ENCODE measurements around the gene SLC6A12.

SLC6A12 gene

DNA sequence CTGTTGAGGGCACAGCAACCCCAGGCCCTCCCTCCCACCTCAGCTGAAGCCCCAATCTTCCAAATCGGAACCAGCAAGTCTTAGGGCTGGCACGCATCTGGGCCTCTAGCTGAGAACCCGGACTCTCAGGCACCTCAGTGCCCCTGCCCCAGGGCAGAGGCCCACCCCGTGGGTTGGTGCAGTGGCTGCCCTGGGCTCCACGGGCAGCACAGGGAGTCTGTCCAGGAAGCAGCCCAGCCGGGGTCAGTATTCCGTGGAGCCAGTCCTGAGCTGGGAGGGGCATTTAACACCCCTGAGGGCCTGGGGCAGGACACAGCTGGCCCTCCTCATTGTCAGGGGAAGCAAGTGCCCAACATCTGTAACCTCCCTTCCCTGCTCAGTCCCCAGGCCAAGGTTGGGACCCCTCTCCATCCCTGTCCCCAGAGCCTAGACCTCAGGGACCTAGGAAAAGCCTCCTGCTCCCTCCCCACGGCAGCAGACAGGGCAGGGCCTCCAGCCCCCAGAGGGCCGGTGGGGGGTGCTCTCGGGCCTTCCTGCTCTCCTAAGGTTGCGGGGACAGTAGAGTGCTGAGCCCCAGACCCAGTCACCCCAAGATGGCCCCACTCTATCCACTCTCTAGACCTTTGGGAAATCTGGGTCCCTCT lies 36.5 kb downstream of the SLC6A12 start:
- peaks cover 0 to 28% (median 0%) of the 10 kb centered on the region in 3 experiments for H3K27me3 ChIP-seq (ENCODE audit: control insufficient read depth in 3 of 3, insufficient read depth in 3 of 3, low read depth in 1 of 3, low read length in 3 of 3)
- H3K14ac ChIP-seq (ENCODE audit: low read length) = no peak overlapping the region
- no peak for DNase-seq (ENCODE audit: low spot score)
- no peaks in the 10 kb centered on the region for H3K9me3 ChIP-seq (replicated peaks in 1 of 2; ENCODE audit: control insufficient read depth in 2 of 2, insufficient read depth in 1 of 2, low read depth in 1 of 2, low read length in 2 of 2)
- H3K4me3 ChIP-seq (ENCODE audit: low read length in 2 of 2) = no peak overlapping the region
- no peak overlapping the region for H2BK120ac ChIP-seq (ENCODE audit: low read depth, low read length)
- no peak overlapping the region for H2BK12ac ChIP-seq (ENCODE audit: low read length)
- H3K4ac ChIP-seq (ENCODE audit: low read length) = no peak overlapping the region
- H3K9ac ChIP-seq (ENCODE audit: low read depth, low read length, poor library complexity) = no peak overlapping the region
- H3K4me1 ChIP-seq (ENCODE audit: control insufficient read depth in 2 of 2, insufficient read depth in 1 of 2, low read depth in 1 of 2, low read length in 2 of 2) = peaks cover 0 to 12% of the 10 kb centered on the region in 2 donors
- H2BK15ac ChIP-seq (ENCODE audit: low read length) = peak overlapping the region; percentile 56
- H3K4me2 ChIP-seq (ENCODE audit: insufficient read depth, low read length, poor library complexity, severe bottlenecking) = no peak overlapping the region
- WGBS, 2 donors (ENCODE audit: extremely low coverage in 2 of 2, insufficient read length in 2 of 2, insufficient replicate concordance in 1 of 2) = no CpG with 5 or more reads among the region's 11 CpGs
- H3K27ac ChIP-seq (replicated peaks; ENCODE audit: low read length) = no peak overlapping the region
- no peak overlapping the region for H2AFZ ChIP-seq (ENCODE audit: low read length)
- H2AK5ac ChIP-seq (ENCODE audit: low read depth, low read length) = peak overlapping the region; percentile 82
- no peak overlapping the region for H4K91ac ChIP-seq (ENCODE audit: low read depth, low read length, poor library complexity)
- no peak overlapping the region for H2BK5ac ChIP-seq (ENCODE audit: low read length)
- peak overlapping the region; percentile 75 for H3K18ac ChIP-seq (ENCODE audit: low read length)
- H3K23ac ChIP-seq (ENCODE audit: low read depth, low read length, poor library complexity) = peak overlapping the region; percentile 71
- peaks cover 2% of the 10 kb centered on the region for H3K79me1 ChIP-seq (ENCODE audit: low read depth, low read length)
- H4K8ac ChIP-seq (ENCODE audit: low read depth, low read length) = no peak overlapping the region
- H3K36me3 ChIP-seq (replicated peaks in 1 of 2; ENCODE audit: control insufficient read depth in 2 of 2, insufficient read depth in 2 of 2, low read length in 2 of 2) = no peaks in the 10 kb centered on the region

DNA sequence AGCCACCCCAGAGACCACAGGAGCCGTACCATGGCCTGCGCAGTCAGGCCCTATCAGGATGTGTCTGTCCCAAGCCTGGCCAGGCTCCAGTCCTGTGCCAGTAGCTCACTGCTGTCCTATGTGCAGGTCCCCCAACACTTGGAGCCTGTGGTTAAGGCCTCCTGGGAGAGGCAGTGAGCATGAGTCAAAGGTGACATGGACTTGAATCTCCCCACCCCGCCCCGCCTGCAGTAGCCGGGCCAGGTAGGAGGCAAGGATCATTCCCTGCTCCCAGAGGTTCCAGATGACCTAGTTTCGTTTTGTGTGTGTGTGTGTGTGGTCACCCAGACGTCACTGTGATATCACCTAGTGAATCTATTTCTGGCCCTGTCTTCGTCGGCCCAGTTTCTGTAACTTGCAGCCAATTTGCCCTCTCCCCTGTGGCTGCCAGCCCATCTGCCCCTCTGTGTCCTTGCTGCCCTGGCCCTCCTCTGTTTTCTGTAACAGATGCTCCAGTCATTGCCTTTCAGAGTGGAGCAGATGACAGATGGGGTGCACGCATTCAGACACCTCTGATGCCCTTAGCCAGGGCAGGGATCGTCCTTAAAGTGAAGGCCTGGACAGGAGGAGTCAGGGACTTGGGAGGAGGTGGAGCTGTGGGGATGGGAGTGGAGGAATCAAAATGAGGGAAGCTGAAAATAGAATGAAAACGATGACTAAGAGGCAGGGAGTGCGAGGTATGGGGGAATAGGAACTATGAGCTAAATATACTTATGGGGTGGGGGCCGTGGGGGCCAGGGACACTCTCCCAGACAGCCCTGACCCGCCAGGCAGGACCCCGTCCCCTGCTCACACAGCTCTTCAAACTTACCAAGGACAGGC lies 37.4 kb downstream of the SLC6A12 start:
- peak overlapping the region; percentile 84 for H2BK12ac ChIP-seq (ENCODE audit: low read length)
- WGBS, 2 donors (ENCODE audit: extremely low coverage in 2 of 2, insufficient read length in 2 of 2, insufficient replicate concordance in 1 of 2) = no CpG with 5 or more reads among the region's 16 CpGs
- peak overlapping the region; percentile 44 for H3K23ac ChIP-seq (ENCODE audit: low read depth, low read length, poor library complexity)
- H3K9me3 ChIP-seq (replicated peaks in 1 of 2; ENCODE audit: control insufficient read depth in 2 of 2, insufficient read depth in 1 of 2, low read depth in 1 of 2, low read length in 2 of 2) = no peaks in the 10 kb centered on the region
- H3K27me3 ChIP-seq (ENCODE audit: control insufficient read depth in 3 of 3, insufficient read depth in 3 of 3, low read depth in 1 of 3, low read length in 3 of 3) = peaks cover 0 to 34% (median 0%) of the 10 kb centered on the region in 3 experiments
- H3K4me2 ChIP-seq (ENCODE audit: insufficient read depth, low read length, poor library complexity, severe bottlenecking) = no peak overlapping the region
- peak overlapping the region; percentile 77 for H2BK15ac ChIP-seq (ENCODE audit: low read length)
- no peak overlapping the region for H3K14ac ChIP-seq (ENCODE audit: low read length)
- H3K4me3 ChIP-seq (ENCODE audit: low read length in 2 of 2) = no peak overlapping the region
- H3K4me1 ChIP-seq (ENCODE audit: control insufficient read depth in 2 of 2, insufficient read depth in 1 of 2, low read depth in 1 of 2, low read length in 2 of 2) = peaks cover 0 to 12% of the 10 kb centered on the region in 2 donors
- no peaks in the 10 kb centered on the region for H3K36me3 ChIP-seq (replicated peaks in 1 of 2; ENCODE audit: control insufficient read depth in 2 of 2, insufficient read depth in 2 of 2, low read length in 2 of 2)
- peak overlapping the region; percentile 95 for H2AK5ac ChIP-seq (ENCODE audit: low read depth, low read length)
- H3K9ac ChIP-seq (ENCODE audit: low read depth, low read length, poor library complexity) = no peak overlapping the region
- H3K27ac ChIP-seq (replicated peaks; ENCODE audit: low read length) = no peak overlapping the region
- no peak overlapping the region for H2BK120ac ChIP-seq (ENCODE audit: low read depth, low read length)
- DNase-seq (ENCODE audit: low spot score) = no peak
- H3K18ac ChIP-seq (ENCODE audit: low read length) = peak overlapping the region; percentile 41
- H2AFZ ChIP-seq (ENCODE audit: low read length) = no peak overlapping the region
- H3K4ac ChIP-seq (ENCODE audit: low read length) = peak overlapping the region; percentile 30
- peak overlapping the region; percentile 72 for H4K8ac ChIP-seq (ENCODE audit: low read depth, low read length)
- H2BK5ac ChIP-seq (ENCODE audit: low read length) = peak overlapping the region; percentile 47
- H4K91ac ChIP-seq (ENCODE audit: low read depth, low read length, poor library complexity) = no peak overlapping the region
- H3K79me1 ChIP-seq (ENCODE audit: low read depth, low read length) = peaks cover 2% of the 10 kb centered on the region

- H4K8ac ChIP-seq (ENCODE audit: low read depth, low read length) = no peak overlapping the region
- peak overlapping the region; percentile 85 for H2BK5ac ChIP-seq (ENCODE audit: low read length)
- H3K27me3 ChIP-seq (ENCODE audit: control insufficient read depth in 3 of 3, insufficient read depth in 3 of 3, low read depth in 1 of 3, low read length in 3 of 3) = peaks cover 0 to 38% (median 0%) of the 10 kb centered on the region in 3 experiments
- peaks cover 0 to 16% of the 10 kb centered on the region in 2 donors for H3K4me1 ChIP-seq (ENCODE audit: control insufficient read depth in 2 of 2, insufficient read depth in 1 of 2, low read depth in 1 of 2, low read length in 2 of 2)
- H3K23ac ChIP-seq (ENCODE audit: low read depth, low read length, poor library complexity) = no peak overlapping the region
- peak overlapping the region; percentile 14 for H2AK5ac ChIP-seq (ENCODE audit: low read depth, low read length)
- no peaks in the 10 kb centered on the region for H3K36me3 ChIP-seq (replicated peaks in 1 of 2; ENCODE audit: control insufficient read depth in 2 of 2, insufficient read depth in 2 of 2, low read length in 2 of 2)
- no peak for DNase-seq (ENCODE audit: low spot score)
- no peak overlapping the region for H2AFZ ChIP-seq (ENCODE audit: low read length)
- peak overlapping the region; percentile 68 for H3K9ac ChIP-seq (ENCODE audit: low read depth, low read length, poor library complexity)
- H3K4me3 ChIP-seq (ENCODE audit: low read length in 2 of 2) = no peak overlapping the region
- H3K27ac ChIP-seq (replicated peaks; ENCODE audit: low read length) = no peak overlapping the region
- H3K4ac ChIP-seq (ENCODE audit: low read length) = no peak overlapping the region
- H3K79me1 ChIP-seq (ENCODE audit: low read depth, low read length) = peaks cover 2% of the 10 kb centered on the region
- H4K91ac ChIP-seq (ENCODE audit: low read depth, low read length, poor library complexity) = no peak overlapping the region
- WGBS, 2 donors (ENCODE audit: extremely low coverage in 2 of 2, insufficient read length in 2 of 2, insufficient replicate concordance in 1 of 2) = no CpG with 5 or more reads among the region's 16 CpGs
- no peak overlapping the region for H2BK120ac ChIP-seq (ENCODE audit: low read depth, low read length)
- H3K14ac ChIP-seq (ENCODE audit: low read length) = peak overlapping the region; percentile 96
- no peak overlapping the region for H3K4me2 ChIP-seq (ENCODE audit: insufficient read depth, low read length, poor library complexity, severe bottlenecking)
- H2BK12ac ChIP-seq (ENCODE audit: low read length) = no peak overlapping the region
- H3K9me3 ChIP-seq (replicated peaks in 1 of 2; ENCODE audit: control insufficient read depth in 2 of 2, insufficient read depth in 1 of 2, low read depth in 1 of 2, low read length in 2 of 2) = no peaks in the 10 kb centered on the region
- H3K18ac ChIP-seq (ENCODE audit: low read length) = peak overlapping the region; percentile 63
- peak overlapping the region; percentile 77 for H2BK15ac ChIP-seq (ENCODE audit: low read length)
These were observed 38.2 kb downstream of the SLC6A12 start for GRCh38 chr12:175759-176158.

DNA sequence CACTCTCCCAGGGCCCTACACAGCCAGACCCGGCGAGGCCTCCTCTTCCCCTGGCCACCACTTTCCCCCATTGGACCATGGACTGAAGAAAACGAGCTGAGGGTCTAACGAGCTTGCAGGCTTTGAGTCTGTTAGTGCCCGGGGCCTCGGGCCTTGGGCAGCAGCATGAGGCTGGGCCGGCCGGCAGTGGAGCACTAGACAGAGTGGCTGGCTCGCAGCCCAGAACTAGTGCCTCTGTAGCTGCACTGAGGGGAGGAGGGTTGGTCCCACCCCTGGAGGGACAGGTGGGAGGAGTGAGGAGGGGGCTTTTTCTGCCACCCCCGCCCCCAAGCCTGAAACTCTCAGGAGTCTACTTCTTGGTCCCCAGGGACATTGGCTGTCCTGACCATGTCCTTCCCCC lies 38.7 kb downstream of the SLC6A12 start:
- no peak for DNase-seq (ENCODE audit: low spot score)

More for the DNA sequence above, 38.7 kb downstream of the SLC6A12 start:
- Histone ChIP-seq H3K4me1 (ENCODE audit: control insufficient read depth in 2 of 2, insufficient read depth in 1 of 2, low read depth in 1 of 2, low read length in 2 of 2) (peaks cover under 1 to 21% of the 10 kb centered on the region in 2 donors), H3K4me3 (ENCODE audit: low read length in 2 of 2) (no peak overlapping the region), H3K36me3 (replicated peaks in 1 of 2; ENCODE audit: control insufficient read depth in 2 of 2, insufficient read depth in 2 of 2, low read length in 2 of 2) (no peaks in the 10 kb centered on the region), H3K18ac (ENCODE audit: low read length) (peak overlapping the region; percentile 19), H2AFZ (ENCODE audit: low read length) (no peak overlapping the region), H3K4ac (ENCODE audit: low read length) (no peak overlapping the region), H3K23ac (ENCODE audit: low read depth, low read length, poor library complexity) (peak overlapping the region; percentile 27), H2BK5ac (ENCODE audit: low read length) (peak overlapping the region; percentile 85), H3K27me3 (ENCODE audit: control insufficient read depth in 3 of 3, insufficient read depth in 3 of 3, low read depth in 1 of 3, low read length in 3 of 3) (peaks cover 0 to 41% (median 0%) of the 10 kb centered on the region in 3 experiments), H2AK5ac (ENCODE audit: low read depth, low read length) (peak overlapping the region; percentile 87), H4K8ac (ENCODE audit: low read depth, low read length) (no peak overlapping the region), H3K14ac (ENCODE audit: low read length) (peak overlapping the region; percentile 63), H3K4me2 (ENCODE audit: insufficient read depth, low read length, poor library complexity, severe bottlenecking) (no peak overlapping the region), H3K79me1 (ENCODE audit: low read depth, low read length) (no peaks in the 10 kb centered on the region), H2BK15ac (ENCODE audit: low read length) (peak overlapping the region; percentile 77), H3K27ac (replicated peaks; ENCODE audit: low read length) (no peak overlapping the region), H3K9me3 (replicated peaks in 1 of 2; ENCODE audit: control insufficient read depth in 2 of 2, insufficient read depth in 1 of 2, low read depth in 1 of 2, low read length in 2 of 2) (no peaks in the 10 kb centered on the region), H2BK12ac (ENCODE audit: low read length) (peak overlapping the region; percentile 52), H3K9ac (ENCODE audit: low read depth, low read length, poor library complexity) (no peak overlapping the region), H4K91ac (ENCODE audit: low read depth, low read length, poor library complexity) (peak overlapping the region; percentile 64), H2BK120ac (ENCODE audit: low read depth, low read length) (no peak overlapping the region)
- no CpG with 5 or more reads among the region's 10 CpGs for WGBS, 2 donors (ENCODE audit: extremely low coverage in 2 of 2, insufficient read length in 2 of 2, insufficient replicate concordance in 1 of 2)

All from neuronal stem cell (in vitro differentiated cells).